Lower lobe of right lung (tissue), 2 donors: ENCODE measurements around the gene QRFP. TPM values are rescaled to one million over a fixed set of nuclear protein-coding genes. Genes with fewer than 3 reads are reported as not detected.

Experiments used
- ATAC-seq, 2 donors: fragments of 200-7000 bp; cut with Tn5 transposase; one replicate each; pipeline ENCODE4 v1.9.1; 2020 to 2022; ENCODE audit warnings: mild to moderate bottlenecking in 2 of 2, moderate library complexity in 2 of 2
- DNase-seq: peaks from one replicate; pipeline ENCODE4 v3.0.0-alpha.2; 2020
- H3K27ac ChIP-seq: fragments of 200-600 bp; one replicate; pipeline ENCODE4 v1.8.0; 2022
- H3K27me3 ChIP-seq: fragments of 200-600 bp; one replicate; pipeline ENCODE4 v1.8.0; 2022; ENCODE audit warnings: low read depth
- H3K36me3 ChIP-seq: fragments of 200-600 bp; one replicate; pipeline ENCODE4 v1.8.0; 2022; ENCODE audit warnings: mild to moderate bottlenecking
- H3K4me1 ChIP-seq: fragments of 200-600 bp; one replicate; pipeline ENCODE4 v1.8.0; 2022
- H3K4me3 ChIP-seq: fragments of 200-600 bp; one replicate; pipeline ENCODE4 v1.8.0; 2022; ENCODE audit warnings: mild to moderate bottlenecking
- H3K9me3 ChIP-seq: fragments of 200-600 bp; one replicate; pipeline ENCODE4 v1.8.0; 2022
- CTCF ChIP-seq: fragments of 200-600 bp; IDR thresholded peaks from one replicate; pipeline ENCODE4 v1.8.0; 2022; ENCODE audit warnings: antibody characterized with exemption, mild to moderate bottlenecking
- intact Hi-C: fragments of 100-400 bp; cut with DNase I; formaldehyde crosslinking; loops from one replicate; pipeline ENCODE4 v1.11.0; 2022
- total RNA-seq: library from RNA; stranded (reverse); fragmentation: NEBNext Ultra II Directional; extraction: Animal tissue kit (Norgen Biotek cat#: 25700); gene quantifications from one replicate; pipeline ENCODE4 v1.2.1, GENCODE V29; 2021
- donor health status: DM: no; HTN: yes; CAD: no; lungs with severe emphysema.

The QRFP gene
- total RNA-seq, 1 donor from 2014 or later, result not detected

- Histone ChIP-seq H3K27me3 (no peaks in the 10 kb centered on the region), H3K9me3 (no peaks in the 10 kb centered on the region), H3K36me3 (peaks cover 80% of the 10 kb centered on the region), H3K4me1 (no peaks in the 10 kb centered on the region), H3K27ac (no peak overlapping the region), H3K4me3 (no peak overlapping the region)
- DNase-seq (no peak), ATAC-seq (no peak)
- no peak for TF ChIP-seq CTCF
- intact Hi-C loops, result no loop called here
These were observed 25.9 kb downstream of the QRFP start for GRCh38 chr9:130870491-130871381.

GRCh38 chr9:130869250-130869649 lies 27.4 kb downstream of the QRFP start:
- Histone ChIP-seq H3K36me3 (peaks cover 80% of the 10 kb centered on the region), H3K9me3 (no peaks in the 10 kb centered on the region), H3K4me3 (no peak overlapping the region), H3K27me3 (no peaks in the 10 kb centered on the region), H3K27ac (no peak overlapping the region), H3K4me1 (no peaks in the 10 kb centered on the region)
- intact Hi-C loops, result loop anchor here (10.0 kb wide), 1 partner anchor 164 kb away; no protein-coding TSS in a partner anchor
- TF ChIP-seq CTCF, result no peak
- DNase-seq, result no peak
- ATAC-seq, result no peak

GRCh38 chr9:130868230-130868629 lies 28.4 kb downstream of the QRFP start:
- intact Hi-C loops, result loop anchor here (10.0 kb wide), 1 partner anchor 163 kb away; no protein-coding TSS in a partner anchor
- no peaks in the 10 kb centered on the region for H3K4me1 ChIP-seq

GRCh38 chr9:130867556-130867955 lies 29.1 kb downstream of the QRFP start:
- H3K4me3 ChIP-seq, result no peak overlapping the region
- no peak for TF ChIP-seq CTCF
- no peaks in the 10 kb centered on the region for H3K27me3 ChIP-seq
- peaks cover 78% of the 10 kb centered on the region for H3K36me3 ChIP-seq
- intact Hi-C loops, result loop anchor here (10.0 kb wide), 1 partner anchor 163 kb away; no protein-coding TSS in a partner anchor
- no peaks in the 10 kb centered on the region for H3K9me3 ChIP-seq
- ATAC-seq (no peak), DNase-seq (no peak)
- no peaks in the 10 kb centered on the region for H3K4me1 ChIP-seq
- no peak overlapping the region for H3K27ac ChIP-seq

More at GRCh38 chr9:130868230-130868629, 28.4 kb downstream of the QRFP start:
- Histone ChIP-seq H3K4me3 (no peak overlapping the region), H3K9me3 (no peaks in the 10 kb centered on the region), H3K27me3 (no peaks in the 10 kb centered on the region), H3K27ac (no peak overlapping the region), H3K36me3 (peaks cover 80% of the 10 kb centered on the region)
- ATAC-seq (no peak), DNase-seq (no peak)
- TF ChIP-seq CTCF, result no peak

- ATAC-seq (peak; percentile 83 to 87), DNase-seq (no peak)
- H3K27me3 ChIP-seq, result no peaks in the 10 kb centered on the region
- peak; percentile 72 for TF ChIP-seq CTCF
- no peak overlapping the region for H3K27ac ChIP-seq
- peaks cover 78% of the 10 kb centered on the region for H3K36me3 ChIP-seq
- H3K9me3 ChIP-seq, result no peaks in the 10 kb centered on the region
- H3K4me3 ChIP-seq, result no peak overlapping the region
- peaks cover under 1% of the 10 kb centered on the region for H3K4me1 ChIP-seq
- intact Hi-C loops, result loop anchor here (10.0 kb wide), 1 partner anchor 162 kb away; no protein-coding TSS in a partner anchor
These were observed 30.1 kb downstream of the QRFP start for GRCh38 chr9:130866474-130866965.
